Stimulated activated CD4-positive, alpha-beta T cell treated with anti-CD3 and anti-CD28 coated beads, TNF-alpha, amount 100 ng/mL, for 48 hours (primary cell): Measurements from ENCODE around the gene C14orf132.

Experiments
- DNase-seq, 3 donors: peaks; one replicate each; pipeline ENCODE4 v3.0.0-alpha.2; 2020; ENCODE audit warnings: low read depth in 3 of 3

The C14orf132 gene

DNA sequence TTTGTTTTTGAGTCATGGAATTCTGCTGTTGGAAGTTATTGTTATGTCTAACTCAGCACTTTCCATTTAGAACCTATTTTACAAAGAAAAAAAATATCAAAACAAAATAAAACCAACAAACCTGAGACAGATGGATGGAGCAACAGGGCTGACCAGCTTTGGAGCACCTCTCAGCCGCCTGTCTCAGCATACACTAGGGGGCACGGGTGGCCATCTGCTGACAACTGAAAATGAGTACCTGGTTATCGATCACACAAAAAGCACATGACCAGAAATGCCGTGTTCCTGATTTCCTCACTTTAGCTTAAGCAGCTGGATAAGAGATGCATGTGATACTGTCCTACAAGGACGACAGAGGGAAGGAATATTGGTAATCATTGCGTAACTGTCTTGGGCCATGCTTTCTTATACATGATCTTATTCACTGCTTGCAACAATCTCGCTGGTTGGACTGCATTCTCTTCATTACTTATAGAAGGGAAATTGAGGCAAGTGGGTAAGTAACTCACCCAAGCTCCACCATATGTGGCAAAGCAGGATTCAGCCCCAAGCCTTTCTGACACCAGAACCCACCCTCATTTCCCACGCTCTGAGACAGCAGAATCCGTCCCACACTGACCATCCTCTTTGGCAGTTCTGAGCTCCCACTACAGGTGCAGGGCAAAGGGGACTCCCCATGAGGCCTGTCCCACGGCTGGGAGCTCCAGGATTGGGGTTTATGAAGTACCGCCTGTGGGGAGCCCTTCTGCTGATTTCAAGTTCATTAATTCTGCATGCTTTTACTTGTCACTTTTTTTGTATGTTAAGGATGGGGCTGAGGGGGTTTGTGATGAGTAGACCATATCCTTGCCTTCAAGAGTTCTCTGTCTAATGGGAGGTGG, 43.5 kb downstream of the C14orf132 start:
- DNase-seq = no peak

DNA sequence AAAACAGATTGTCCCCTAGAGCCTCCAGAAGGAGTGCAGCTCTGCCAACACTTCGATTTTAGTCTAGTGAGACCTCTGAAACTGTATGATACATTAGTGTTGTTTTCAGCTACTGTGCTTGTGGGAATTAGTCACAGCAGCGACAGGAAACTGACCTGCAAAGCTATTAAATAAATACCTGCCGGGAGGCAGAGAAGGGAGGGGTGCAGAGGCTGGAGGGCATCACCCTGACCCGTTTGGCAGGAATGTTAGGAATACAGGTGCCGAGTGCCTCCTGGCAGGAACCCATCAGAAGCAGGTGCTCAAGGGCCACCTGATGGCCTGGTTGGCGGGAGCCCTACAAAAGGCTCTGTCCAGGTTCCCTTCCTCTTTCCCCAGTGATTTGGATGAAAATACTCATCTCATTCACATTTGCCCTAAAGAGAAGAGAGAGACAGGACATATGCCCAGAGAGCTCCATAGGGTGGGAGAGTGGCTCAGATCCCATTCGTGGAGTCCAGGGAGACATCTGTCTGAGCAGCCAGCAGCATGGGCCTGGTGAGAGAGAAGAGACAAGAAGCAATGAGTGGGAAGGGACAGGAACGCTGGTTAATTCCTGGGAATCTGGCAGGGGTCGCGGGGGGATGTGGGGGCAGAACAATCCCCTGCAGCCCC, 44.6 kb downstream of the C14orf132 start:
- no peak for DNase-seq

GRCh38 chr14:96084796-96085195, 45.6 kb downstream of the C14orf132 start:
- DNase-seq = no peak

DNA sequence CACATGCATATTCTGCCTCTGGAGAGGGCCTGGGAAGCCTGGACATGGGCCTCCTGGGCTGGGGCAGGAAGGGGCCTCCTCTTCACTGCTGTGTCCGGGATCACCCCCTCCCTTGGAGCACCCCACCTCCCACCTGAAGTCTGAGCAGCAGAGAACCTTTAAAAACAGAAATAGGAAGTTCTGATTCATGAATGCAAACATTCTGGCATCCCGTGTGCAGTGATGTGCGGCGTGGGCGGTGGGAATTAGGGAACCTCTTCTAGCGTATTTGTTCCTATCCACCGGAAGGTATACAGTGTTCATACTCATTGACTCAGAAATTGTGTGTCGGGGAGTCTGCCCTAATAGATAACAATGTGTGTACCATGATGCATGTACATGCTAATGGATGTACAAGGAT, 46.2 kb downstream of the C14orf132 start:
- no peak for DNase-seq

- no peak for DNase-seq
These were observed 46.9 kb downstream of the C14orf132 start for GRCh38 chr14:96086032-96086431.

GRCh38 chr14:96086574-96087077, 47.5 kb downstream of the C14orf132 start:
- DNase-seq = no peak

- DNase-seq = no peak
These were observed 48.9 kb downstream of the C14orf132 start for GRCh38 chr14:96088074-96088473.

- no peak for DNase-seq
These were observed 49.3 kb downstream of the C14orf132 start for GRCh38 chr14:96088481-96088880.

DNA sequence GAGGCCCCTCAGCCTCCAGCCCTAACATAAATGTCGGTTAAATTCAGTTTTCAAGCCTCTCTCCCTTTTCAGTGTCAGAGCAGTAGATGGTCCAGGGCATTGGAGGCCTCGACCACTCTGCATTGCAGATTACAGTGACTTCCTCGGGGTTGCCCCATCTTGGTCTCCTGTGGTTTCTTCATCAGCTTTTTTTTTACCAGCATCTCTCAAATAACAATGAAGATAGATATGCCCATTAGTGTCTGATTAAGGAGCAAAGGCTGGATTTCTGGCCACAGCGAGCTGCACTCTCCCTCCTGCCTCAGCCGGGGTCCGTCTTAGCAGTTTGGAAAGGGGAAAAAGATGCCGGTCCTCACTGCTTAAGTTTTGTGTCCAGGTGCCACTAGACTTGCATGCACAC, 49.7 kb downstream of the C14orf132 start:
- no peak for DNase-seq

DNA sequence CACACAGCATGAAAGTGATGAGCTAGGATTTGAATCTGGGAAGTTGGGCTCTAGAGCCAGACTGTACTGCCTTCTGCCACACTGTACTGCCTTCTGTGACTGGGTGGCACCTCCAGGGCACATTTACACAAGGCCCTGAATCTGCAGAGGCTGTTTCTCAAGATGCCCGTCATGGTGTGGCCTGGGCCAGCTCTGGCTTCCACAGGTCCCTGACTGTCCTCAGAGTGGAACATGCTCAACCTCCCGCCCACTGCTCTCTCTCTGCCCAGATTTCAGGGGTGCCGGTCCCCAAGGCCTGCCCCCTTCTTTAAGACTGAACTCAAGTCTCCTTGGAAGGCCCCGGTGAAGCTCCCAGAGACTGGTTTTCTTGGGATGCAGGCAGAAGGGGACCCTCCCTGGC, 50.2 kb downstream of the C14orf132 start:
- no peak for DNase-seq

GRCh38 chr14:96090441-96091148, 51.4 kb downstream of the C14orf132 start:
- no peak for DNase-seq

DNA sequence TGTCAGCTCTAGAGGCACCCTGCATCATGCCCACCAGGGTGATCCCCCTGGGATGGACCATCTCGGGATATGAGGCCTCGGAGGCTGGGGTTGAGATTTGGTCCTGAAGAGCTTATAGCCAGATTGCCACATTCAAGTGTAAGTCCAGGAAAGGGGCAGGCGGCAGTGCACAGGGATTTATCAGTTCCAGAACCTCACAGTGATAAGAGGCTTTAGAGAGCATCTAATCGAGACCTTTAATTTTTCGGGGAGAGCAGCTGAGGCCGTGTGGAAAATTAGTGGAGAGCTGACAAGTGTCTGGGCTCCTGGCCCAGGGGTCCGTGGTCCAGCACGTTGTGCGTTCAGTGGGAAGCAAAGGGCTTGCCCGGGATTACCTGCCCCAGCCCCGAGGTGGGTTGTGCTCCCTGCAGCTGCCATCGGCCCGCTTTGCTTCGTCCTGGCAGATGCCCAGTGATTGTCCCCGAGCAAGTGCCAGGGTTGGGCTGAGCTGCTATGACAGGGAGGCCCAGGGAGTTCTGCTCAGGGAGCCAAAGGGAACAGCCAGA, 52.1 kb downstream of the C14orf132 start:
- DNase-seq = no peak

DNA sequence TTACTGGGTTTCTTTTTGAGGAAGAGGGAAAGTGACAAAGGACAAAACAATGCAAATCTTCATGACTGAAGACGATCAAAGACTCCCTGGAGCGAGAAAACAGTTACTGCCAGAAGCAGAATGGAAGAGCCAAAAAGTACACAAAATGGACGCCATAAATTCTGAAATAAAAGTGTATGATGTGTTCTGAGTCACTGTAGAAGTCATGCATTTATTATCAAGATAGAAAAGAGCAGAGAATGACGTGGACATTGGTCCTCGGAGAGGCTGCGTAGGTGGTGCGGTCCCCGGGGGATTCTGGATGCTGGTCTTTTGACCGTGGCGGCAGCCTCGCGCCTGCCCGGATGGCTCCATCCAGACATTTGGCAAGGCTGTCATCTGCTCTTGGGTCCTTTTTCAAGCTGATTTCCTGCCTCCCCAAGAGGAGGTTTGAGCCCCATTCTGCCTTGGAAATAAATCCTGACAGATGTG, 52.8 kb downstream of the C14orf132 start:
- DNase-seq = no peak

- no peak for DNase-seq
These were observed 53.8 kb downstream of the C14orf132 start for GRCh38 chr14:96092936-96093335.

DNA sequence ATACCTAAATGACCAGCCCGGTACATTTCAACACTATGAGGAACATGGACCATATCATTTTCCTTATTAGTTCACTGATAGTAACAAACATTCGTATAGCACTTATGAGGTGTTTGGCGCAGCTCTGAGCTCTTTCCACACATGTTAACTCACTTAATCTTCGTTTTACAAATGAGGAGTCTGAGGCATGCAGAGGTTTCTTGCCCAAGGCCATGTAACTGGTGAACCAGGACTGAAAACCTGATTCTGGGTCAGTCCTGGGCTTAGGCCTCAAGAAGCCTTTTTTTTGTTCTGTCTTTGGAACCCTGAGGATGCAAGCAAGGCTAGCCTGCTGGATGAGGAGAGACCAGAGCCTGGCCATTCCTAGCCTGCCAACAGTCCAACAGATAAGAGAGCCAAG, 55.0 kb downstream of the C14orf132 start:
- no peak for DNase-seq

DNA sequence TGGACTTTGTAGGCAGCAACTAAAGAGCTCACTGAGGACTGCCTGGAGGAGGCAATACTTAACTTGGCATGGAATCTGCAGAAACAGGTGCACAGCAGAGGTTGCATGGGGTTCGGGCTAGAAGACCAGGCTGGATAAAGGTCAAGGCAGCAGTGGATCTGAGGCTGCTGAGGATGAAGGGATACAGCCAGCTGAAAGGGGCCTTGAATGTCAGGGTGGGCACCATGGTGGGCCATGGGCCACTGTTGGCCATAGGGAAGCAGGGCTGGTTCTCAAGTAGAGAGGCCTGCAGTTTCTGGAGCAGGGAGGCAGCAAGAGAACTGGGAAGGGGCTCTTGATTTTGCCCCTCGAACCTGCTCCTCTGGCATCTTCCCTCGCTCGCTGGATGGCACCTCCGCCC, 55.5 kb downstream of the C14orf132 start:
- DNase-seq = no peak

DNA sequence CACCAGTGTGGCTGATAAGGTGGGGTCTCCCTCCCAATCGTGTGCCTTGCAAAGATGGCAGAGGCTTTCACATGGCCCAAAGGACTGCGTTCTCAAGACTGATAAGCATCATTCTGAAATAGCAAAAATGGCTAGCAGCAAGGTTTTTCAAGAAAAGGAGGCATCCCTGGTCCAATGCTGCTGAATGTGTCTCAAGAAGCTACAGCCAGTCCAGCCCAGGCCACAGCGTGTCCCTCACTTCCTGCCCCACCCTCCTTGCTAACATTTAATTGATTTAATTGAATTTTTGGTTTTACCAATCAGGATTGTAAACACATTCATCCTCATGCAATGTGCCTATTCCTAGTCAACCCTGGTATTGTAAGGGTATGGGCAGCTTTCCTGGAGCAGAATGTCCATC, 55.9 kb downstream of the C14orf132 start:
- DNase-seq = no peak

DNA sequence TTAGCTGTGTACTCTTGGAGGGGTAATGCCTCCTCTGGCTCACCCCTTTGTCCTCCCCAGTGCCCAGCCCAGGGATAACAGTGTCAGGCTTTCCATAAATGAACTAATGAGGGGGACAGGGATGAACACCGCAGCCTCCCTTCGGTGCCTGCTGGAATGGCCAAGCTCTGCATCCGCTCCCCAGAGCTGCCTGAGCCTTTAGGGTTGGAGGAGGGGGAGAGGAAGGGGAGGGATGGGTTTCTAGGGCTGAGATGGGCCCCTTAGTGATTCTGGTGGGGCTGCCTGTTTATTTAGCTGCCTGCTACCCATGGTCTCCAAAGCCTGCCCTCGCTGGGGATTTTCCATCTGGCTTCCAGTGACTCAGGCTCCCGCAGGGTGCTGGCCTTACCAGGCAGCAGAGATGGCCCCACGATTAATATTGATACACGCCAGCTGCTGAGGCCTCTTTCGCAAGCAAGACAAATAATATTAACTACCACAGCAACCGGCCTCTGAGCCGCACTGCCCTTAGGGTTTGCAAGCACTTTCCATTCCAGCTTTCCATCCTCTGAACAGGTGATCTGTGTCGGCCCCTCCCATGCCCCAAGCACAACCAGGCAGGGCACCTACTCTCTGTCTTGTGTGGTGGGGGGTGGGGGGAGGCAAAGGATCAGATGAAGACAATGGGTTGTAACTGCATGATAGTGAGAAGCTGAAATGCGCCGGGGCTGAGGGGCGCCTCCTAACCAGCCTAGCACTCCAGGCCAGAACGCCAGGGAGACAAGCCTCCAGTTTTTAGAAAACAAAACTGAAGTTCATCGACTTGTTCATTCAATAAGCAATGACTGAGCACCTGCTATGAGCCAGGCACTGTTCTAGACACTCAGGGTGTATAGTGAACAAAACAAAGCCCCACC, 56.7 kb downstream of the C14orf132 start:
- DNase-seq = no peak

- no peak for DNase-seq
These were observed 57.8 kb downstream of the C14orf132 start for GRCh38 chr14:96096639-96097610.

DNA sequence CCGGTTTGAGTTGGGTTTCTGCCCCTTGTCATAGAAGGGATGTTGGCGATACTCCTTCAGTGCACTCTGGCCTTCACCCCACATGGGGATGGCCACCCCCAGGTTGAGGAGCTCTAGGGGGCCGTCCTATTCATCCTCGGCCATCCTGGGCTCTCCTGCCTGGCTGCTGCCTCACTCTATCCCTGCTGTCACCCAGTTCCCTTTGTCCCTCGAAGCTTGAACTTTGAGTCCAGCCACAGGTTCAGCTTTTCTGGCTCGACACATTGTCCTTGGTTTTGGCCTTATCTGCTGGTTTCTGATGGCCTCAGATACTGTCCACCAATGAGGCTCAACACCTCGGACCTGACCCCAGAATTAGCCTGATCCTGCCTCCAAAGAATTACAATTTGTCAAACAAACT, 58.6 kb downstream of the C14orf132 start:
- DNase-seq = no peak
